Activated effector memory CD4-positive, alpha-beta T cell treated with Interleukin-2 at 50 U/mL for 16 hours (primary cell): Measurements from ENCODE around the gene RXRG.
A peak's percentile ranks its signal among the peaks of the same experiment; 100 is the strongest.

Source experiments
- DNase-seq: peaks from one replicate; pipeline ENCODE4 v3.0.0-alpha.2; 2020

The RXRG gene

GRCh38 chr1:165407398-165407797, 37.5 kb downstream of the RXRG start:
- DNase-seq = no peak

- DNase-seq = no peak
These were observed 41.0 kb downstream of the RXRG start for GRCh38 chr1:165403835-165404482.

GRCh38 chr1:165402517-165403111, 42.3 kb downstream of the RXRG start:
- no peak for DNase-seq

- DNase-seq = no peak
These were observed 47.0 kb downstream of the RXRG start for GRCh38 chr1:165397944-165398343.

- no peak for DNase-seq
These were observed 49.0 kb downstream of the RXRG start for GRCh38 chr1:165395901-165396300.

- DNase-seq = no peak
These were observed 49.4 kb downstream of the RXRG start for GRCh38 chr1:165395478-165395877.

- peak; percentile 90 for DNase-seq
These were observed 52.0 kb downstream of the RXRG start for GRCh38 chr1:165392634-165393571.

GRCh38 chr1:165389609-165390008, 55.3 kb downstream of the RXRG start:
- no peak for DNase-seq

GRCh38 chr1:165387961-165388360, 57.0 kb downstream of the RXRG start:
- DNase-seq = no peak

- DNase-seq = no peak
These were observed 57.4 kb downstream of the RXRG start for GRCh38 chr1:165387505-165387904.

GRCh38 chr1:165383599-165384405, 61.1 kb downstream of the RXRG start:
- no peak for DNase-seq

- DNase-seq = no peak
These were observed 61.9 kb downstream of the RXRG start for GRCh38 chr1:165383067-165383466.

- no peak for DNase-seq
These were observed 63.0 kb downstream of the RXRG start for GRCh38 chr1:165381745-165382505.

GRCh38 chr1:165376811-165377311, 68.1 kb downstream of the RXRG start:
- DNase-seq = no peak

GRCh38 chr1:165376041-165376810, 68.7 kb downstream of the RXRG start:
- DNase-seq = no peak

GRCh38 chr1:165375623-165376022, 69.3 kb downstream of the RXRG start:
- DNase-seq = no peak

- DNase-seq = no peak
These were observed 73.2 kb downstream of the RXRG start for GRCh38 chr1:165371588-165372225.

GRCh38 chr1:165369255-165369848, 75.6 kb downstream of the RXRG start:
- peak; percentile 16 for DNase-seq

GRCh38 chr1:165367375-165367993, 77.4 kb downstream of the RXRG start:
- DNase-seq = peak; percentile 62

- no peak for DNase-seq
These were observed 79.6 kb downstream of the RXRG start for GRCh38 chr1:165365341-165365740.
